Uterus (tissue), 4 donors: ENCODE measurements around the gene RAB6B. TPM values are rescaled to one million over a fixed set of nuclear protein-coding genes. Genes with fewer than 3 reads are reported as not detected.

Experiments used
- DNase-seq, 2 donors: peaks; one replicate each; pipeline ENCODE4 v3.0.0-alpha.2; 2019 to 2020
- H3K27ac ChIP-seq, 2 donors: fragments of 200-600 bp; sonication (generic); 1 replicate in 1 of 2; 2 replicates in 1 of 2; pipeline ENCODE4 v1.5.1; 2016 to 2018
- H3K27me3 ChIP-seq, 2 donors: fragments of 200-600 bp; sonication (generic); one replicate each; pipeline ENCODE4 v1.5.1; 2018 to 2019; ENCODE audit warnings: control low read depth in 1 of 2
- H3K36me3 ChIP-seq, 2 donors: fragments of 200-600 bp; sonication (generic); one replicate each; pipeline ENCODE4 v1.5.1; 2019; ENCODE audit warnings: control low read depth in 1 of 2
- H3K4me1 ChIP-seq, 2 donors: fragments of 200-600 bp; sonication (generic); one replicate each; pipeline ENCODE4 v1.5.1; 2018 to 2019; ENCODE audit warnings: control low read depth in 1 of 2
- H3K4me3 ChIP-seq, 2 donors: fragments of 200-600 bp; sonication (generic); 1 replicate in 1 of 2; 2 replicates in 1 of 2; pipeline ENCODE4 v1.5.1; 2018 to 2019; ENCODE audit warnings: mild to moderate bottlenecking in 1 of 2
- H3K9me3 ChIP-seq, 2 donors: fragments of 200-600 bp; sonication (generic); one replicate each; pipeline ENCODE4 v1.5.1; 2019; ENCODE audit warnings: control low read depth in 1 of 2
- CTCF ChIP-seq, 4 experiments: fragments of 200-600 bp in 2 of 4; fragments of 450-650 bp in 2 of 4; sonication (generic) in 2 of 4; IDR thresholded peaks; one replicate each; pipeline ENCODE4 v1.5.1; 2016 to 2019; ENCODE audit warnings: antibody characterized with exemption in 4 of 4, mild to moderate bottlenecking in 2 of 4, moderate library complexity in 1 of 4
- POLR2A ChIP-seq, 2 donors: fragments of 450-650 bp; IDR thresholded peaks; one replicate each; pipeline ENCODE4 v1.6.1; 2016; ENCODE audit warnings: antibody characterized with exemption in 2 of 2, mild to moderate bottlenecking in 1 of 2, moderate library complexity in 1 of 2
- intact Hi-C: fragments of 100-400 bp; cut with DNase I; formaldehyde crosslinking; loops from one replicate; pipeline ENCODE4 v1.15.1; 2023; ENCODE audit warnings: low total_unique reads
- total RNA-seq, 4 donors: library from RNA; depleted of rRNA in 3 of 4; stranded (reverse); fragments of >200 nt in 3 of 4; gene quantifications; one replicate each; pipeline versions ENCODE4 v1.1.0 to v1.2.4, GENCODE V29; 2014 to 2023
- donor health status: DM: yes; HTN: yes; CAD: no.

Gene RAB6B
- total RNA-seq, 4 donors from 2014 or later, result 0.29 to 12.0 (median 3.8) TPM

GRCh38 chr3:133831966-133832801 is 63.5 kb downstream of the RAB6B start:
- Histone ChIP-seq H3K4me3 (no peak overlapping the region), H3K36me3 (no peaks in the 10 kb centered on the region), H3K27me3 (no peaks in the 10 kb centered on the region), H3K4me1 (no peaks in the 10 kb centered on the region), H3K27ac (no peak overlapping the region), H3K9me3 (no peaks in the 10 kb centered on the region)
- intact Hi-C loops, result no loop called here
- no peak for DNase-seq
- TF ChIP-seq CTCF (IDR thresholded peaks at IDR 0.05) (no peak), POLR2A (IDR thresholded peaks at IDR 0.05) (no peak)

- no peak for TF ChIP-seq CTCF (IDR thresholded peaks at IDR 0.05)
- no peak overlapping the region for H3K4me3 ChIP-seq
These were observed 65.6 kb downstream of the RAB6B start for GRCh38 chr3:133830071-133830470.

GRCh38 chr3:133829310-133829707 is 66.4 kb downstream of the RAB6B start:
- Histone ChIP-seq H3K4me3 (no peak overlapping the region), H3K9me3 (no peaks in the 10 kb centered on the region), H3K36me3 (no peaks in the 10 kb centered on the region), H3K27me3 (no peaks in the 10 kb centered on the region), H3K27ac (no peak overlapping the region), H3K4me1 (no peaks in the 10 kb centered on the region)
- intact Hi-C loops, result no loop called here
- no peak for DNase-seq
- TF ChIP-seq CTCF (IDR thresholded peaks at IDR 0.05) (no peak), POLR2A (IDR thresholded peaks at IDR 0.05) (no peak)

More at GRCh38 chr3:133830071-133830470, 65.6 kb downstream of the RAB6B start:
- Histone ChIP-seq H3K4me1 (no peaks in the 10 kb centered on the region), H3K36me3 (no peaks in the 10 kb centered on the region), H3K27me3 (no peaks in the 10 kb centered on the region), H3K9me3 (no peaks in the 10 kb centered on the region), H3K27ac (no peak overlapping the region)
- intact Hi-C loops, result no loop called here
- DNase-seq, result no peak

GRCh38 chr3:133828576-133829309 is 66.9 kb downstream of the RAB6B start:
- no peaks in the 10 kb centered on the region for H3K36me3 ChIP-seq
- H3K27me3 ChIP-seq, result no peaks in the 10 kb centered on the region
- no peaks in the 10 kb centered on the region for H3K9me3 ChIP-seq
- H3K27ac ChIP-seq, result no peak overlapping the region
- intact Hi-C loops, result no loop called here
- TF ChIP-seq POLR2A (IDR thresholded peaks at IDR 0.05) (no peak), CTCF (IDR thresholded peaks at IDR 0.05) (no peak)
- H3K4me3 ChIP-seq, result no peak overlapping the region
- DNase-seq, result no peak
- H3K4me1 ChIP-seq, result no peaks in the 10 kb centered on the region

GRCh38 chr3:133827684-133828083 is 68.0 kb downstream of the RAB6B start:
- Histone ChIP-seq H3K27ac (no peak overlapping the region), H3K4me3 (no peak overlapping the region), H3K9me3 (no peaks in the 10 kb centered on the region), H3K4me1 (no peaks in the 10 kb centered on the region), H3K27me3 (no peaks in the 10 kb centered on the region), H3K36me3 (no peaks in the 10 kb centered on the region)
- intact Hi-C loops, result no loop called here
- DNase-seq, result no peak
- no peak for TF ChIP-seq CTCF (IDR thresholded peaks at IDR 0.05)
